DMS153 (cell line): ENCODE measurements around the gene PNMT.

Experiments
- DNase-seq: peaks from one replicate; lab custom pipeline; 2025; lab: John Stamatoyannopoulos, UW

The PNMT gene

DNA sequence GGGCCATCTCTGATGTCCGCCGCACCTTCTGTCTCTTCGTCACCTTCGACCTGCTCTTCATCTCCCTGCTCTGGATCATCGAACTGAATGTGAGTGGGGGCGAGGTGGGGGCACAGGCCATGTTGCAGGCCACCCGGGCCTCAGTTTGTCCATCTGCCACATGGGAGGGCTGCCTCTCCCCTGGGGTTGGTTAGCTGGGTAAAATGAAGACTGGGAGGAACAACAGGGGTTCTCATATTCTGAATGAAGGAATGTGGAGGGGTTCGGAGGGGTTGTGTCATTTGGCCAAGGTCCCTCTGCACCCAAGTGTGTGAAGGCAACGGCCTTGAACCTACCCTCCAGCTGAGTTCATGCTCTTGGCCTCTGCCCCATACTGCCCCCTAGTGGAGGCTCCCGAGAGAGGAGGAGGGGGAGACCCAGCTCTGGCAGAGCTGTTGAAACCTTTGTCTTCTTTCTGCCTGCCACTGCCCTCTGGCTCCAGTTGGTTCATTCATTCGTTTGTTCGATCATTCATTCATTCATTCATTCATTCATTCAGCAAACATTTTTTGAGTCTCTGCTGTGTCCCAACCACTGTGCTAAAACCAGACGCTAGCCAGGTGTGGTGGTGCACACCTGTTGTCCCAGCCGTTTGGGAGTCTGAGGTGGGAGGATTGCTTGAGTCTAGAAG, 14.5 kb upstream of the PNMT start:
- DNase-seq, result peak; percentile 16

DNA sequence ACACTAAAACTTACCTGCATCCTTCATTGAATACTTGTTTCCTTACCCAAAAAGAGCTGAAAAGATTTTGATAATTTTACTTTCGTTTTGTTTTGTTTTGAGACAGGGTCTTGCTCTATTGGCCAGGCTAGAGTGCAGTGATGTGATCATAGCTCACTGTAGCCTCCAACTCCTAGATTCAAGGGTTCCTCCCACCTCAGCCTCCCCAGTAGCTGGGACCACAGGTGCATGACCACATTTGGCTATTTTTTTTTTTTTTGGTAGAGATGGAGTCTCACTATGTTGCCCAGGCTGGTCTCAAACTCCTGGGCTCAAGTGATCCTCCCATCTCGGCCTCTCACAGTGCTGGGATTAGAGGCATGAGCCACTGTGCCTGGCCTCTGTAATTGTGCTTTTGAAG, 13.1 kb upstream of the PNMT start:
- no peak for DNase-seq

GRCh38 chr17:39658346-39658745, 9.9 kb upstream of the PNMT start:
- DNase-seq, result no peak

- no peak for DNase-seq
Measured at GRCh38 chr17:39658760-39659159, 9.5 kb upstream of the PNMT start.

DNA sequence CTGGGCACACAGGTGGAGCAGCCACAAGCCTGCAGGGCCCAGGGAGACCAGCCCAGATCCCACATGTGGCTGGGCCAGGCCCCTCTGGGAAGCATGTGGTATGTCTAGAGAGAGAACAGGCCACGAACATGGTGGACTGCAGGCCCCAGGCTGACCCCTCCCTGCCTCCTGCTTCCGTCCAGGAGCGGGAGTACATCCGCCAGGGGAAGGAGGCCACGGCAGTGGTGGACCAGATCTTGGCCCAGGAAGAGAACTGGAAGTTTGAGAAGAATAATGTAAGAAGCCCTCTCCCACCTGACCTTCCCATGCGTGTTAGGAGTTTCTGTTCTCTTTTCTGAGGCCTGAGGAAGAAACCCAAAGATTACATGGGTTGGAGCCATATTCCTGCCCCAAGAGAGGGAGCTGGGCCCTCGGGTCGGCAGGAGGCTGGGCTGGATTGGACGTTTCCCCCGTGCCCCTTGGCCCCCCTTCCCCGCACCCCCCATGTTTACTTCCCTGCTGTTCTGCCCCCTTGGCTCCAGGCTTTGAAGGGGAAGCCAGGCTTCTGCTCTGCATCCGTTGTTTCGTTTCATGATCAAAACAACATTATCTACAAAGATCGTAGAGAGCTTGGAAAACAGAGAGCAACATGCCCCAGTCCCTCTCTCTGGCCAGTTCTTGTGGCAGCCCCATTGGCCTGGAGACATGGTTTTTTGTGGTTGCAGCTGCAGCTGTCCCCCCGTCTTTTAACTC, 8.8 kb upstream of the PNMT start:
- DNase-seq, result no peak

GRCh38 chr17:39660011-39660360, 8.3 kb upstream of the PNMT start:
- DNase-seq, result no peak

DNA sequence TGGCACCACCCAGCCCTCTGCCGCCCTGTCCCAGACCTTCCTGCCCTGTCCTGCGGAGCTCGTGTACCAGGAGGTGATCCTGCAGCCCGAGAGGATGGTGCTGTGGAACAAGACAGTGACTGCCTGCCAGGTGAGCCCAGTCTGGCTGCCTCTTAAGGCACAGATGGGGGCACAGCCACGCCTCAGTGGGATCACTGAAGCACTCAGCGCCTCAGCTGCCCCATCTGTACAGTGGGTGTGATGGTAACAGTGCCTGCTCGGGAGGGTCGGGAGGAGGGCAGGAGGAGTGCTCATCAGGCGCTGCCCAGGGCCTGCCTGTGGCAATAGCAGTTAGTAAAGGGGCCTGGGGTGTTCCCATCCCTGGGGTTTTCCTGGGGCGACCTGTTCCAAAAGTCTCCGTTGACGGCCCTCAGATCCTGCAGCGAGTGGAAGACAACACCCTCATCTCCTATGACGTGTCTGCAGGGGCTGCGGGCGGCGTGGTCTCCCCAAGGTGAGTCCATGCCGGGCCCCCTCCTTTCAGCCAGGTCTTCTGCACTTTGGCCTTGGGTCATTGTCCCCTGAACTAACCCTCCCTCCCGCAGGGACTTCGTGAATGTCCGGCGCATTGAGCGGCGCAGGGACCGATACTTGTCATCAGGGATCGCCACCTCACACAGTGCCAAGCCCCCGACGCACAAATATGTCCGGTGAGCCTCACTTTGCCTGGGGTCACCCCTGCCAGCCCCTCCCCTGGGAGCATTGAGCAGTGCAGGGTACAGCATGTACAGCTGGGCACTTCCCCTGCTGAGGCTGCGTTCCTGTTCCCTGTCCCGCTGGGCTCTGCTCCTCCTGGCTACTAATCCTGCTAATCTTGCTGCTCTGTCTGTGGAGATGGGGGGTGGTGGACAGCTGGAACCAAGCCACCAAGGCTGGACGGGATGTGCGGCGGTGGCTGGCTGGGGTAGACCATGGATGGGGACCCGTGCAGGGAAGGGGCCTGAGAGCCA, 7.6 kb upstream of the PNMT start:
- DNase-seq, result no peak

- no peak for DNase-seq
Measured at GRCh38 chr17:39661744-39662541, 6.3 kb upstream of the PNMT start.

DNA sequence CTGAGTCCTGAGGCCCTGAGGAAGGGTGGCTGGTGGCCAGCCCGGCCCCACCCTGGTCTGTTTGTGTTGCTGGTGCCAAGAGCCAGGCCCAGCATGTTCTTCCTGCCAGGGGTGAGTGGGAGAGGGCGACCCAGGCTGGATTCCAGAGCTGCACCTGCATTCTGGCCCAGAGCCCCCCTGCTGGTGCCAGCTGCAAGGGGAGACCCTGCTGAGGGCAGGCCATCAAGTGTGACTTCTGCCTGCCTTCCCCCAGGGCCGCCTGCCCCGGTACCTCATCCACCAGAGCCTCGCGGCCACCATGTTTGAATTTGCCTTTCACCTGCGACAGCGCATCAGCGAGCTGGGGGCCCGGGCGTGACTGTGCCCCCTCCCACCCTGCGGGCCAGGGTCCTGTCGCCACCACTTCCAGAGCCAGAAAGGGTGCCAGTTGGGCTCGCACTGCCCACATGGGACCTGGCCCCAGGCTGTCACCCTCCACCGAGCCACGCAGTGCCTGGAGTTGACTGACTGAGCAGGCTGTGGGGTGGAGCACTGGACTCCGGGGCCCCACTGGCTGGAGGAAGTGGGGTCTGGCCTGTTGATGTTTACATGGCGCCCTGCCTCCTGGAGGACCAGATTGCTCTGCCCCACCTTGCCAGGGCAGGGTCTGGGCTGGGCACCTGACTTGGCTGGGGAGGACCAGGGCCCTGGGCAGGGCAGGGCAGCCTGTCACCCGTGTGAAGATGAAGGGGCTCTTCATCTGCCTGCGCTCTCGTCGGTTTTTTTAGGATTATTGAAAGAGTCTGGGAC, 5.5 kb upstream of the PNMT start:
- no peak for DNase-seq

- no peak for DNase-seq
Measured at GRCh38 chr17:39663340-39663687, 4.9 kb upstream of the PNMT start.

- DNase-seq, result no peak
Measured at GRCh38 chr17:39663688-39664580, 4.3 kb upstream of the PNMT start.

GRCh38 chr17:39664581-39665561, 3.4 kb upstream of the PNMT start, which contains the start of gene TCAP:
TCAP (plus strand) TSS chr17:39665349; CDS start chr17:39665360, 11 bp downstream.
- no peak for DNase-seq

GRCh38 chr17:39665642-39666224, 2.5 kb upstream of the PNMT start:
- DNase-seq, result no peak

DNA sequence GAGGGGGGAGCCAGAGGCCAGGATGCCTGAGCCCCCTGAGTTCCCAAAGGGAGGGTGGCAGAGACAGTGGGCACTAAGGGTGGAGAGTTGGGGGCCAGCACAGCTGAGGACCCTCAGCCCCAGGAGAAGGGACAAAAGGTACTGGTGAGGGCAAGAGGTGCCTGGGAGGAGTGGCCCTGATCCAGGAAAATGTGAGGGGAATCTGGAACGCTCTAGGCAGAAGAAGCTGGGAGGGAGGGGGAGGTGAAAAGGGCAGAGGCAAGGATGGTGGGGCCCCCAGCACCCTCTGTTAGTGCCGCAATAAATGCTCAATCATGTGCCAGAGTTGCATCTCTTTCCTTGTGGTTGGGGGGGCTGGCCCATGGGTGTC, 2.0 kb upstream of the PNMT start:
- no peak for DNase-seq

DNA sequence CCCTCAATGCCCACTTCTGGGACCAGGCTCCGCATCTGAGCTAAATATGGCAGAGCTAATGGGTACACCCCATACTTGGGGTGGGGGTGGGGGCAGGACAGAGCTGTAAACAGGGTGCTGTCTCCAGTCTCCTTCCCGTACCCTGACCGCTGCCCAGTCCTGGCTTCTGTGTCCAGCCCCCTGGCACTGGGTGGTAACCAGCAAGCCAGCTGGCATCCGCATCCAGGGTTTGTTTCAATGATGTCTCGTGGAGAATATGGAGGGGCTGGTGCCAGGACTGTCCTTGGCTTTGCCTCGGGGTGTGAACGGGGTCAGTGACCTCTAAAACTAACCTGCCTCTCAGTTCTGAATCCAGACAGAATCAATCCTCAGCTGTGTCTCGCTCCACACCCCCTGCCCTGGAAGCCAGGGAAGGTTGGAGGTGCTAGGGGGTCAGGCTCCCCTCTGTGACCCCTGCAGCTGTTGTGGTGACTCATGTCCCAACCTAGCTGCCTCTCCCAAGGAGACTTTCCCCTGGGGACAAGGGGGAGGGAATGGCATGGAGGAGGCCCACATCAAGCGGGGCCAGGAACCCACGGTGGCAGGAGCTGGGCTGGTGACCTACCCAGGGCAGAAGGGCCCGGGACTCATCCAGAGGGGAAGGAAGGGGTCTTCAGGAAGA, 1.5 kb upstream of the PNMT start:
- DNase-seq, result no peak

GRCh38 chr17:39667262-39667944, 850 bp upstream of the PNMT start:
- DNase-seq, result no peak
